Measurements from ENCODE around the gene AP1S1.

GRCh38 chr7:101134399-101134980, 19.8 kb upstream of the AP1S1 start:
- no peak for TF ChIP-seq CTCF (IDR thresholded peaks at IDR 0.05)
- TF ChIP-seq POLR2A (IDR thresholded peaks at IDR 0.05), result no peak

Measured in tibial nerve (tissue), 3 donors.